HS-5 (cell line): ENCODE measurements around the gene AURKAIP1.
"Not testable (repeated sequence)": the region's sequence is repeated elsewhere in the genome, so short reads cannot be mapped to it uniquely, and the experiment has no call there.

Source experiments
- DNase-seq: peaks from one replicate; pipeline ENCODE4 v3.0.0-alpha.2; 2012; ENCODE audit warnings: low read depth

The AURKAIP1 gene

GRCh38 chr1:1385931-1386330 is 10.9 kb upstream of the AURKAIP1 start:
- no peak for DNase-seq

- DNase-seq, result not testable (repeated sequence)
Measured at GRCh38 chr1:1385339-1385738, 10.3 kb upstream of the AURKAIP1 start.

- no peak for DNase-seq
Measured at GRCh38 chr1:1381294-1381693, 6.3 kb upstream of the AURKAIP1 start.

GRCh38 chr1:1380860-1381259 is 5.9 kb upstream of the AURKAIP1 start:
- no peak for DNase-seq

- DNase-seq, result no peak
Measured at GRCh38 chr1:1377540-1378205, 2.7 kb upstream of the AURKAIP1 start.

- no peak for DNase-seq
Measured at GRCh38 chr1:1376551-1377226, 1.7 kb upstream of the AURKAIP1 start.

- DNase-seq, result no peak
Measured at GRCh38 chr1:1374589-1374928, 448 bp downstream of the AURKAIP1 start.

- DNase-seq, result no peak
Measured at GRCh38 chr1:1373815-1374588, 1.0 kb downstream of the AURKAIP1 start.

- no peak for DNase-seq
Measured at GRCh38 chr1:1373051-1373814, 1.8 kb downstream of the AURKAIP1 start.

- DNase-seq, result no peak
Measured at GRCh38 chr1:1371746-1372711, 3.0 kb downstream of the AURKAIP1 start.

GRCh38 chr1:1371364-1371745 is 3.7 kb downstream of the AURKAIP1 start:
- no peak for DNase-seq

- DNase-seq, result no peak
Measured at GRCh38 chr1:1370771-1371300, 4.2 kb downstream of the AURKAIP1 start.

GRCh38 chr1:1370094-1370493 is 4.9 kb downstream of the AURKAIP1 start:
- DNase-seq, result not testable (repeated sequence)

GRCh38 chr1:1367315-1367714 is 7.7 kb downstream of the AURKAIP1 start:
- DNase-seq, result no peak

- DNase-seq, result no peak
Measured at GRCh38 chr1:1366699-1367066, 8.3 kb downstream of the AURKAIP1 start.

GRCh38 chr1:1365875-1366698 is 8.9 kb downstream of the AURKAIP1 start:
- DNase-seq, result no peak

GRCh38 chr1:1364266-1364665 is 10.7 kb downstream of the AURKAIP1 start:
- no peak for DNase-seq

- DNase-seq, result no peak
Measured at GRCh38 chr1:1361982-1362423, 13.0 kb downstream of the AURKAIP1 start.

GRCh38 chr1:1361233-1361981 is 13.6 kb downstream of the AURKAIP1 start:
- DNase-seq, result no peak
